Measurements from ENCODE around the gene FOXP3. TPM values are rescaled to one million over a fixed set of nuclear protein-coding genes. Genes with fewer than 3 reads are reported as not detected.
A peak's percentile ranks its signal among the peaks of the same experiment; 100 is the strongest.

FOXP3 gene
- total RNA-seq, 1 donor from 2014 or later, result 0.26 TPM

GRCh38 chrX:49269010-49269766 is 4.7 kb upstream of the FOXP3 start:
- Mint-ChIP-seq H3K4me3 (ENCODE audit: unreplicated experiment) (peak overlapping the region; percentile 99), H3K27me3 (ENCODE audit: unreplicated experiment) (peaks cover 13% of the 10 kb centered on the region), H3K9me3 (ENCODE audit: unreplicated experiment) (no peaks in the 10 kb centered on the region), H3K27ac (ENCODE audit: unreplicated experiment) (peak overlapping the region; percentile 100), H3K36me3 (ENCODE audit: low read depth, unreplicated experiment) (peaks cover 4% of the 10 kb centered on the region), H3K4me1 (ENCODE audit: unreplicated experiment) (peaks cover 24% of the 10 kb centered on the region)
- no peak for TF ChIP-seq CTCF (IDR thresholded peaks at IDR 0.05; ENCODE audit: unreplicated experiment)
- peak; percentile 78 for DNase-seq (ENCODE audit: low spot score)

- H3K4me1 Mint-ChIP-seq (ENCODE audit: unreplicated experiment), result peaks cover 24% of the 10 kb centered on the region
- peak overlapping the region; percentile 99 for H3K4me3 Mint-ChIP-seq (ENCODE audit: unreplicated experiment)
- no peak for DNase-seq (ENCODE audit: low spot score)
- peak overlapping the region; percentile 100 for H3K27ac Mint-ChIP-seq (ENCODE audit: unreplicated experiment)
- peaks cover 14% of the 10 kb centered on the region for H3K27me3 Mint-ChIP-seq (ENCODE audit: unreplicated experiment)
- H3K9me3 Mint-ChIP-seq (ENCODE audit: unreplicated experiment), result no peaks in the 10 kb centered on the region
- H3K36me3 Mint-ChIP-seq (ENCODE audit: low read depth, unreplicated experiment), result peaks cover 4% of the 10 kb centered on the region
- no peak for TF ChIP-seq CTCF (IDR thresholded peaks at IDR 0.05; ENCODE audit: unreplicated experiment)
Observed at GRCh38 chrX:49268702-49269009, 4.1 kb upstream of the FOXP3 start.

GRCh38 chrX:49266523-49267445 is 2.3 kb upstream of the FOXP3 start:
- Mint-ChIP-seq H3K27me3 (ENCODE audit: unreplicated experiment) (peaks cover 17% of the 10 kb centered on the region), H3K4me3 (ENCODE audit: unreplicated experiment) (no peak overlapping the region), H3K27ac (ENCODE audit: unreplicated experiment) (no peak overlapping the region), H3K4me1 (ENCODE audit: unreplicated experiment) (peaks cover 18% of the 10 kb centered on the region), H3K9me3 (ENCODE audit: unreplicated experiment) (no peaks in the 10 kb centered on the region), H3K36me3 (ENCODE audit: low read depth, unreplicated experiment) (peaks cover 4% of the 10 kb centered on the region)
- TF ChIP-seq CTCF (IDR thresholded peaks at IDR 0.05; ENCODE audit: unreplicated experiment), result no peak
- DNase-seq (ENCODE audit: low spot score), result no peak

- Mint-ChIP-seq H3K9me3 (ENCODE audit: unreplicated experiment) (no peaks in the 10 kb centered on the region), H3K4me1 (ENCODE audit: unreplicated experiment) (peaks cover 5% of the 10 kb centered on the region)
Observed at GRCh38 chrX:49263631-49264030, 879 bp downstream of the FOXP3 start.

More at GRCh38 chrX:49263631-49264030, 879 bp downstream of the FOXP3 start:
- Mint-ChIP-seq H3K36me3 (ENCODE audit: low read depth, unreplicated experiment) (no peaks in the 10 kb centered on the region), H3K4me3 (ENCODE audit: unreplicated experiment) (no peak overlapping the region), H3K27me3 (ENCODE audit: unreplicated experiment) (peaks cover 13% of the 10 kb centered on the region), H3K27ac (ENCODE audit: unreplicated experiment) (no peak overlapping the region)
- DNase-seq (ENCODE audit: low spot score), result no peak
- no peak for TF ChIP-seq CTCF (IDR thresholded peaks at IDR 0.05; ENCODE audit: unreplicated experiment)

Measured in endothelial cell (in vitro differentiated cells).